WTC11 (cell line): Measurements from ENCODE around the gene TLE4. TPM values are rescaled to one million over a fixed set of nuclear protein-coding genes. Genes with fewer than 3 reads are reported as not detected.

Experiments
- ATAC-seq: fragments of 200-7000 bp; cut with Tn5 transposase; 2 replicates; pipeline ENCODE4 v1.10.0; 2021; ENCODE audit warnings: mild to moderate bottlenecking, moderate library complexity
- CTCF ChIA-PET: fragments of 300-600 bp; sonication (Branson Sonifier 250); formaldehyde crosslinking; loops from one replicate; lab custom pipeline; 2021; ENCODE audit warnings: antibody characterized with exemption; lab: Charles Lee
- POLR2A ChIA-PET: fragments of 350-600 bp; sonication (Branson Sonifier 250); formaldehyde crosslinking; loops from one replicate; lab custom pipeline; 2021; ENCODE audit warnings: antibody characterized with exemption; lab: Charles Lee
- DNase-seq: peaks from one replicate; pipeline ENCODE4 v3.0.0; 2021; ENCODE audit warnings: low spot score
- H3K27ac Mint-ChIP-seq: 2 replicates; pipeline ENCODE4 v1.8.0; 2021; ENCODE audit warnings: mixed read lengths
- H3K27me3 Mint-ChIP-seq: 2 replicates; pipeline ENCODE4 v1.8.0; 2021; ENCODE audit warnings: low read depth, mild to moderate bottlenecking, moderate library complexity, mixed read lengths
- H3K36me3 Mint-ChIP-seq: 2 replicates; pipeline ENCODE4 v1.8.0; 2021; ENCODE audit warnings: mixed read lengths
- H3K4me1 Mint-ChIP-seq: 2 replicates; pipeline ENCODE4 v1.8.0; 2022; ENCODE audit warnings: mixed read lengths
- H3K4me3 Mint-ChIP-seq: 2 replicates; pipeline ENCODE4 v1.8.0; 2021; ENCODE audit warnings: mild to moderate bottlenecking, moderate library complexity, mixed read lengths
- H3K9me3 Mint-ChIP-seq: 2 replicates; pipeline ENCODE4 v1.8.0; 2021; ENCODE audit warnings: mixed read lengths
- ELF4 ChIP-seq: sonication (generic); formaldehyde crosslinking; IDR thresholded peaks from 2 replicates; pipeline ENCODE4 v1.8.1; 2022; ENCODE audit warnings: low read depth, mild to moderate bottlenecking, moderate library complexity, missing genetic modification reagents
- FOXP1 ChIP-seq: sonication (generic); formaldehyde crosslinking; IDR thresholded peaks from 2 replicates; pipeline ENCODE4 v1.8.0; 2022; ENCODE audit warnings: missing genetic modification reagents, mild to moderate bottlenecking, moderate library complexity, borderline replicate concordance
- GABPB1 ChIP-seq: sonication (generic); formaldehyde crosslinking; IDR thresholded peaks from 2 replicates; pipeline ENCODE4 v1.8.1; 2023; ENCODE audit warnings: mild to moderate bottlenecking, missing genetic modification reagents
- NFYB ChIP-seq: sonication (generic); formaldehyde crosslinking; conservative IDR thresholded peaks from 2 replicates; pipeline ENCODE4 v1.8.0; 2022; ENCODE audit warnings: low read depth, missing genetic modification reagents
- NR1H2 ChIP-seq: sonication (generic); formaldehyde crosslinking; IDR thresholded peaks from 2 replicates; pipeline ENCODE4 v1.9.0; 2021; ENCODE audit warnings: mild to moderate bottlenecking, moderate library complexity, missing genetic modification reagents
- NR2C2 ChIP-seq: sonication (generic); formaldehyde crosslinking; IDR thresholded peaks from 2 replicates; pipeline ENCODE4 v1.8.0; 2022; ENCODE audit warnings: mild to moderate bottlenecking, missing genetic modification reagents
- SMAD4 ChIP-seq: sonication (generic); formaldehyde crosslinking; IDR thresholded peaks from 2 replicates; pipeline ENCODE4 v1.8.0; 2022; ENCODE audit warnings: mild to moderate bottlenecking, missing genetic modification reagents
- TEAD4 ChIP-seq: sonication (generic); formaldehyde crosslinking; IDR thresholded peaks from 2 replicates; pipeline ENCODE4 v1.8.0; 2022; ENCODE audit warnings: mild to moderate bottlenecking, missing genetic modification reagents
- TP53 ChIP-seq: sonication (generic); formaldehyde crosslinking; IDR thresholded peaks from 2 replicates; pipeline ENCODE4 v1.8.1; 2023; ENCODE audit warnings: mild to moderate bottlenecking, missing genetic modification reagents
- ZNF121 ChIP-seq: sonication (generic); formaldehyde crosslinking; IDR thresholded peaks from 2 replicates; pipeline ENCODE4 v1.8.0; 2023; ENCODE audit warnings: missing genetic modification reagents
- ZNF138 ChIP-seq: sonication (generic); formaldehyde crosslinking; conservative IDR thresholded peaks from 2 replicates; pipeline ENCODE4 v1.8.1; 2022; ENCODE audit warnings: mild to moderate bottlenecking, moderate library complexity, missing genetic modification reagents
- ZNF232 ChIP-seq: sonication (generic); formaldehyde crosslinking; IDR thresholded peaks from 2 replicates; pipeline ENCODE4 v1.8.0; 2022; ENCODE audit warnings: mild to moderate bottlenecking, missing genetic modification reagents
- ZNF671 ChIP-seq: fragments of 250-450 bp; sonication (Bioruptor Pico); IDR thresholded peaks from 2 replicates; pipeline ENCODE4 v1.8.0; 2021; ENCODE audit warnings: mild to moderate bottlenecking
- total RNA-seq: library from RNA; stranded (reverse); gene quantifications from 3 replicates; pipeline ENCODE4 v1.2.3, GENCODE V29; 2021
- TF ChIP-seq, protein P1 (sequence below): sonication (generic); formaldehyde crosslinking; IDR thresholded peaks from 2 replicates; pipeline ENCODE4 v1.8.0; 2022; ENCODE audit warnings: mild to moderate bottlenecking, missing genetic modification reagents
- TF ChIP-seq, protein P2 (sequence below): sonication (generic); formaldehyde crosslinking; IDR thresholded peaks from 2 replicates; pipeline ENCODE4 v1.8.1; 2023; ENCODE audit warnings: mild to moderate bottlenecking, missing genetic modification reagents
- TF ChIP-seq, protein P3 (sequence below): sonication (generic); formaldehyde crosslinking; IDR thresholded peaks from 2 replicates; pipeline ENCODE4 v1.8.0; 2023; ENCODE audit warnings: missing genetic modification reagents
- TF ChIP-seq, protein P4 (sequence below): fragments of 250-450 bp; sonication (Bioruptor Pico); IDR thresholded peaks from 2 replicates; pipeline ENCODE4 v1.9.0; 2021; ENCODE audit warnings: moderate library complexity, mild to moderate bottlenecking, inconsistent platforms, borderline replicate concordance
- TF ChIP-seq, protein P5 (sequence below): fragments of 250-450 bp; sonication (Bioruptor Pico); conservative IDR thresholded peaks from 2 replicates; pipeline ENCODE4 v1.9.0; 2021; ENCODE audit warnings: mild to moderate bottlenecking
- TF ChIP-seq, protein P6 (sequence below): sonication (generic); formaldehyde crosslinking; IDR thresholded peaks from 2 replicates; pipeline ENCODE4 v1.8.1; 2023; ENCODE audit warnings: mild to moderate bottlenecking, missing genetic modification reagents, moderate library complexity

TLE4 gene
- total RNA-seq, 1 experiment from 2014 or later = 48.1 TPM

DNA sequence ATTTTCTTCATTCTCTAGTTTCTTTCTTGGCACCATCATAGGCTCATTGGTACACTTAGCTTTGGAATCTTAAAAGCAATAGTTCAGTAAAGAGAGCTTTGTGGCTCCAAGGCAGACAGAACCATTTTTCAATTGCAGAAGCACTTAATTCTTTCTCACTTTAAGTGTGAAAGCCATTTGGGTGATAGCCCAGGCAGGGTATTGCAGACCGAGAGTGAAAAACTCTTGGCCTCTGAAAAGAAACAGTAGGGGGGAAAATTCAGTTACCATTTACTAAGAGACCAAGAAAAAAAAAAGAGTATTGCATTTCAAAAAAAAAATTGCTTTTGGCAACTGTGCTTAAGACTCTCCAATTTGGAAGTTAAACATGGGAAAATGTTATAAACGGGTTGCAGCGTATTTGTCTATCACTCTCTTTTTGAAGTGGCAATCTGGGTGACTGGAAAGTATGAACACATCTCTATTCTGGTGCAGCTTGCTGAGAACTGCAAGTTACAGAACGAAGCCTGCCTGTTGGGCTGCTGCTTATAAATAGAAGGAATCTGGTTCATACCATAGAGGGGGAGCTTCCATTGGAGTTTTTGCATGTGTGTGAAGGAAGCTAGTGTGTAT is 170.5 kb downstream of the TLE4 start:
- Mint-ChIP-seq H3K4me1 (peaks cover 12% of the 10 kb centered on the region), H3K36me3 (no peaks in the 10 kb centered on the region), H3K27ac (no peak overlapping the region), H3K27me3 (no peaks in the 10 kb centered on the region), H3K4me3 (no peak overlapping the region), H3K9me3 (peaks cover 7% of the 10 kb centered on the region; the same call in 1 of the 2 replicates)
- TF ChIP-seq ZNF671 (no peak), ZNF232 (CRISPR knock-in tag) (no peak), GABPB1 (CRISPR knock-in tag) (no peak), ZNF121 (CRISPR knock-in tag) (no peak), ZNF138 (CRISPR knock-in tag) (no peak)
- TF ChIP-seq, protein P1, sequence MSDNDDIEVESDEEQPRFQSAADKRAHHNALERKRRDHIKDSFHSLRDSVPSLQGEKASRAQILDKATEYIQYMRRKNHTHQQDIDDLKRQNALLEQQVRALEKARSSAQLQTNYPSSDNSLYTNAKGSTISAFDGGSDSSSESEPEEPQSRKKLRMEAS (CRISPR knock-in tag) = no peak
- CTCF ChIA-PET = interaction anchor here (0.9 kb wide), 1 partner anchor 12 kb away, joined by 4 read pairs; no protein-coding TSS in a partner anchor
- no peak for DNase-seq
- POLR2A ChIA-PET = no interaction called here
- ATAC-seq = no peak

DNA sequence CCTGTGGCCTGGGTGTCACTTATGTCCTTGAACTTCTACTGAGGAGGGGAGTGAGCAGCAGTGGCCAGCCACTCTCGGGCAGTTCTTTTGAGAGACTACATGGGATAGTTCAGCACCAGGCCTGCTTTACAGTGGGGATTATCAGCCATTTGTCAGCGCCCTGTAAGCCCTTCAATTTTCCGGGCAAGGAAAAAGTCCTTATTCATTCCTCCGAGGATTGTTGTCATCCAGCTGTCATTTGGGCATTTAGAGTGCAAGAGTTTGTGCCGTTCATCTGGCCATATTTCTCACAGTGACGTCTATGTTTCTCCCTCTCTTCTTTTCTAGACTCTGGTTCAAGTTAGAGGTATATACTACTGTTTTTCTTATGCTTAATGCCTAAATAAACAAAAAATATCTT is 172.8 kb downstream of the TLE4 start:
- Mint-ChIP-seq H3K27ac (no peak overlapping the region), H3K4me1 (peaks cover 12% of the 10 kb centered on the region), H3K27me3 (no peaks in the 10 kb centered on the region)
- TF ChIP-seq, protein P2, sequence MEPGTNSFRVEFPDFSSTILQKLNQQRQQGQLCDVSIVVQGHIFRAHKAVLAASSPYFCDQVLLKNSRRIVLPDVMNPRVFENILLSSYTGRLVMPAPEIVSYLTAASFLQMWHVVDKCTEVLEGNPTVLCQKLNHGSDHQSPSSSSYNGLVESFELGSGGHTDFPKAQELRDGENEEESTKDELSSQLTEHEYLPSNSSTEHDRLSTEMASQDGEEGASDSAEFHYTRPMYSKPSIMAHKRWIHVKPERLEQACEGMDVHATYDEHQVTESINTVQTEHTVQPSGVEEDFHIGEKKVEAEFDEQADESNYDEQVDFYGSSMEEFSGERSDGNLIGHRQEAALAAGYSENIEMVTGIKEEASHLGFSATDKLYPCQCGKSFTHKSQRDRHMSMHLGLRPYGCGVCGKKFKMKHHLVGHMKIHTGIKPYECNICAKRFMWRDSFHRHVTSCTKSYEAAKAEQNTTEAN (CRISPR knock-in tag) = no peak
- TF ChIP-seq TEAD4 (CRISPR knock-in tag) (no peak), NFYB (CRISPR knock-in tag) (no peak), TP53 (CRISPR knock-in tag) (no peak), ZNF232 (CRISPR knock-in tag) (no peak), NR1H2 (CRISPR knock-in tag) (no peak), FOXP1 (CRISPR knock-in tag) (no peak), SMAD4 (CRISPR knock-in tag) (no peak), ELF4 (CRISPR knock-in tag) (no peak), NR2C2 (CRISPR knock-in tag) (no peak)
- TF ChIP-seq, protein P3, sequence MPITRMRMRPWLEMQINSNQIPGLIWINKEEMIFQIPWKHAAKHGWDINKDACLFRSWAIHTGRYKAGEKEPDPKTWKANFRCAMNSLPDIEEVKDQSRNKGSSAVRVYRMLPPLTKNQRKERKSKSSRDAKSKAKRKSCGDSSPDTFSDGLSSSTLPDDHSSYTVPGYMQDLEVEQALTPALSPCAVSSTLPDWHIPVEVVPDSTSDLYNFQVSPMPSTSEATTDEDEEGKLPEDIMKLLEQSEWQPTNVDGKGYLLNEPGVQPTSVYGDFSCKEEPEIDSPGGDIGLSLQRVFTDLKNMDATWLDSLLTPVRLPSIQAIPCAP (CRISPR knock-in tag) = no peak
- TF ChIP-seq, protein P4, sequence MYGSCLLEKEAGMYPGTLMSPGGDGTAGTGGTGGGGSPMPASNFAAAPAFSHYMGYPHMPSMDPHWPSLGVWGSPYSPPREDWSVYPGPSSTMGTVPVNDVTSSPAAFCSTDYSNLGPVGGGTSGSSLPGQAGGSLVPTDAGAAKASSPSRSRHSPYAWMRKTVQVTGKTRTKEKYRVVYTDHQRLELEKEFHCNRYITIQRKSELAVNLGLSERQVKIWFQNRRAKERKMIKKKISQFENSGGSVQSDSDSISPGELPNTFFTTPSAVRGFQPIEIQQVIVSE (CRISPR knock-in tag) = no peak
- TF ChIP-seq, protein P5, sequence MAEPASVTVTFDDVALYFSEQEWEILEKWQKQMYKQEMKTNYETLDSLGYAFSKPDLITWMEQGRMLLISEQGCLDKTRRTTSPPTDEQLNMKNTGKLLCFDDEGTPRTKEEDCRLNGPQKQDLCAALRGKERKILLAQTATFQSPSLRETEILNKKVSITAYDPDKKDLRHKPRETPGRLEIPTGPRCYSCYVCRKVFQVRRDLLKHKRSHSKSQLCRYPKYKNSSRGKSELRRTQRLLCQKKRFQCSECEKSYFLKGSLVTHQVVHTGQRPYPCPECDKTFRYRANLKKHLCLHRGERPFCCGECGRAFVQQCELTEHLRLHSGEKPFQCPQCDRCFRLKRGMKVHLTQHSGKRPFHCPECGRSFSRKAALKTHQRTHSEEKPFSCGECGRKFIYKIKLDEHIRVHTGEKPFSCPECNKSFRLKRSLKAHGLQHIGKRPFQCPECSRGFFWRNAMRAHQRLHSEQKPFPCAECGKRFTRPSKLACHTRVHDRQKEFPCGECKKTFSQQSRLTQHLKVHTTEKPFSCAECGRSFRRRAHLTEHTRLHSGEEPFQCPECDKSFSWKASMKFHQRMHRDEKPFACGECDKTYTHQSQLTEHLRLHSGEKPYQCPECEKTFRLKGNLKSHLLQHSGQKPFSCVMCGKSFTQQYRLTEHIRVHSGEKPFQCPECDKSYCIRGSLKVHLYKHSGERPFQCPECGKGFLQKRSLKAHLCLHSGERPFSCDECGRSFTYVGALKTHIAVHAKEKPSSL = no peak
- TF ChIP-seq, protein P6, sequence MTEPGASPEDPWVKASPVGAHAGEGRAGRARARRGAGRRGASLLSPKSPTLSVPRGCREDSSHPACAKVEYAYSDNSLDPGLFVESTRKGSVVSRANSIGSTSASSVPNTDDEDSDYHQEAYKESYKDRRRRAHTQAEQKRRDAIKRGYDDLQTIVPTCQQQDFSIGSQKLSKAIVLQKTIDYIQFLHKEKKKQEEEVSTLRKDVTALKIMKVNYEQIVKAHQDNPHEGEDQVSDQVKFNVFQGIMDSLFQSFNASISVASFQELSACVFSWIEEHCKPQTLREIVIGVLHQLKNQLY (CRISPR knock-in tag) = no peak
- TF ChIP-seq, protein P1 (CRISPR knock-in tag) = no peak
- TF ChIP-seq, all 79 proteins: peak for 0
- DNase-seq = no peak
- CTCF ChIA-PET = no interaction called here
- no peak for ATAC-seq
- Mint-ChIP-seq H3K4me3 (no peak overlapping the region), H3K36me3 (no peaks in the 10 kb centered on the region), H3K9me3 (no peaks in the 10 kb centered on the region)
- POLR2A ChIA-PET = no interaction called here
